ENCODE results near the gene ZNF227.
A peak's percentile ranks its signal among the peaks of the same experiment; 100 is the strongest.
"Not testable (repeated sequence)": the region's sequence is repeated elsewhere in the genome, so short reads cannot be mapped to it uniquely, and the experiment has no call there.

The ZNF227 gene

DNA sequence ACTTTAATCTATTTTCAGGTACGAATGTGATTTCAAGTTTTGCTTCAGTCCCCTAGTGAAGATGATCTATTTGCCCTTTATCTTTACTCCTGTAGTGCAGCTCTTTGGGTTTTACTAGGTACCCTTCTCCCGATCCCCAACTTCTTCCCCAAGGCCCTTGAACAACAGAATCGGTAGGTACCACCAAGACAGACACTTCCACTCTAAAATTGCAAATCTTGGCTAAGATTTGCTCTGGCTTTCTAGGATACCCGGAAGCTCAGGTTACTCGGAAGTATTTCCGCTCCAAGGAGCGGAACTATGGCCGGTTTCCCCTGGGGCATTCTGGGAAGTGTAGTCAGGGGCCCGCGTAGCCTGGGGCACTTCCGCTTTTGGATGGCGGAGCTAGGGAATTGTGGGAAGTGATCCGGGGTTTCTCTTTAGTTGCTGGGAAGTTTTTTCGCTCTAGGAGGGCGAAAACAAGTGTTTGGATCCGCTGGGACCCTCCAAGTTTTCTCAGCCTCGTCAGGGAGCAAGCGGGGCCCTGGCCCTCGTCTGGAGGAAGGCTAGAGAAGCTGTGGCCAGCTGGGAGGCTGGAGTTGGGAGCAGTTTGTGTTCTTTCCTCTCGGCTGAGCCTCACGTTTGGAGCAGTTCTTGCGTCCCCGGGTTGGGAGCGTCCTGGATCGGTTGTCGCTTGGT lies 5.1 kb upstream of the ZNF227 start:
- H3K36me3 Mint-ChIP-seq (ENCODE audit: low read depth) = peaks cover 17% of the 10 kb centered on the region
- peaks cover 7% of the 10 kb centered on the region for H3K27me3 Mint-ChIP-seq
- peaks cover 35% of the 10 kb centered on the region for H3K9me3 Mint-ChIP-seq
- peak overlapping the region; percentile 65 for H3K27ac Mint-ChIP-seq
- peak; percentile 79 for DNase-seq
- H3K4me3 Mint-ChIP-seq = peak overlapping the region; percentile 87
- peaks cover 7% of the 10 kb centered on the region for H3K4me1 Mint-ChIP-seq
- ATAC-seq = peak; percentile 99

- DNase-seq = peak; percentile 5
Observed at GRCh38 chr19:44212866-44213346, 574 bp downstream of the ZNF227 start.

DNA sequence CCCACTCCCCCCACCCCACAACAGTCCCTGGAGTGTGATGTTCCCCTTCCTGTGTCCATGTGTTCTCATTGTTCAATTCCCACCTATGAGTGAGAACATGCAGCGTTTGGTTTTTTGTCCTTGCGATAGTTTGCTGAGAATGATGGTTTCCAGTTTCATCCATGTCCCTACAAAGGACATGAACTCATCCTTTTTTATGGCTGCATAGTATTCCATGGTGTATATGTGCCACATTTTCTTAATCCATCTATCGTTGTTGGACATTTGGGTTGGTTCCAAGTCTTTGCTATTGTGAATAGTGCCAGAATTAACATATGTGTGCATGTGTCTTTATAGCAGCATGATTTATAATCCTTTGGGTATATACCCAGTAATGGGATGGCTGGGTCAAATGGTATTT lies 7.6 kb downstream of the ZNF227 start:
- peaks cover 21% of the 10 kb centered on the region for H3K9me3 Mint-ChIP-seq
- H3K27me3 Mint-ChIP-seq, H3K4me3 Mint-ChIP-seq, DNase-seq, H3K27ac Mint-ChIP-seq, ATAC-seq: not testable (repeated sequence)
- peaks cover 11% of the 10 kb centered on the region for H3K4me1 Mint-ChIP-seq
- H3K36me3 Mint-ChIP-seq (ENCODE audit: low read depth) = peaks cover 75% of the 10 kb centered on the region

More at GRCh38 chr19:44212866-44213346, 574 bp downstream of the ZNF227 start:
- no peak for ATAC-seq
- Mint-ChIP-seq H3K36me3 (ENCODE audit: low read depth) (peaks cover 48% of the 10 kb centered on the region), H3K4me1 (peaks cover 20% of the 10 kb centered on the region), H3K9me3 (peaks cover 31% of the 10 kb centered on the region), H3K4me3 (peak overlapping the region; percentile 89), H3K27ac (peak overlapping the region; percentile 85), H3K27me3 (no peaks in the 10 kb centered on the region)

GRCh38 chr19:44220761-44221160 lies 8.4 kb downstream of the ZNF227 start:
- Mint-ChIP-seq H3K36me3 (ENCODE audit: low read depth) (peaks cover 76% of the 10 kb centered on the region), H3K9me3 (peaks cover 14% of the 10 kb centered on the region)
- not testable (repeated sequence) for DNase-seq, H3K4me1 Mint-ChIP-seq, H3K27ac Mint-ChIP-seq, H3K27me3 Mint-ChIP-seq, ATAC-seq, H3K4me3 Mint-ChIP-seq

GRCh38 chr19:44221291-44221690 lies 9.0 kb downstream of the ZNF227 start:
- not testable (repeated sequence) for H3K27ac Mint-ChIP-seq, DNase-seq, H3K4me1 Mint-ChIP-seq, H3K27me3 Mint-ChIP-seq, H3K4me3 Mint-ChIP-seq, ATAC-seq
- peaks cover 14% of the 10 kb centered on the region for H3K9me3 Mint-ChIP-seq
- peaks cover 76% of the 10 kb centered on the region for H3K36me3 Mint-ChIP-seq (ENCODE audit: low read depth)

GRCh38 chr19:44228318-44228717 lies 16.0 kb downstream of the ZNF227 start:
- ATAC-seq = no peak
- Mint-ChIP-seq H3K36me3 (ENCODE audit: low read depth) (peaks cover 89% of the 10 kb centered on the region), H3K27ac (no peak overlapping the region), H3K4me3 (no peak overlapping the region), H3K9me3 (peaks cover 37% of the 10 kb centered on the region), H3K27me3 (no peaks in the 10 kb centered on the region), H3K4me1 (no peaks in the 10 kb centered on the region)
- DNase-seq = no peak

GRCh38 chr19:44232867-44233266 lies 20.5 kb downstream of the ZNF227 start:
- ATAC-seq = no peak

GRCh38 chr19:44236384-44236783 lies 24.1 kb downstream of the ZNF227 start:
- peaks cover 84% of the 10 kb centered on the region for H3K36me3 Mint-ChIP-seq (ENCODE audit: low read depth)
- no peak overlapping the region for H3K27ac Mint-ChIP-seq
- no peaks in the 10 kb centered on the region for H3K27me3 Mint-ChIP-seq
- peaks cover 74% of the 10 kb centered on the region for H3K9me3 Mint-ChIP-seq
- ATAC-seq (no peak), DNase-seq (no peak)
- H3K4me1 Mint-ChIP-seq = no peaks in the 10 kb centered on the region
- H3K4me3 Mint-ChIP-seq = no peak overlapping the region

More at GRCh38 chr19:44232867-44233266, 20.5 kb downstream of the ZNF227 start:
- no peaks in the 10 kb centered on the region for H3K4me1 Mint-ChIP-seq
- no peak overlapping the region for H3K27ac Mint-ChIP-seq
- H3K36me3 Mint-ChIP-seq (ENCODE audit: low read depth) = peaks cover 95% of the 10 kb centered on the region
- H3K4me3 Mint-ChIP-seq = no peak overlapping the region
- no peaks in the 10 kb centered on the region for H3K27me3 Mint-ChIP-seq
- no peak for DNase-seq
- H3K9me3 Mint-ChIP-seq = peaks cover 62% of the 10 kb centered on the region

- Mint-ChIP-seq H3K36me3 (ENCODE audit: low read depth) (peaks cover 81% of the 10 kb centered on the region), H3K9me3 (peaks cover 86% of the 10 kb centered on the region)
- not testable (repeated sequence) for H3K4me1 Mint-ChIP-seq, ATAC-seq, H3K4me3 Mint-ChIP-seq, H3K27ac Mint-ChIP-seq, DNase-seq, H3K27me3 Mint-ChIP-seq
Observed at GRCh38 chr19:44252332-44252731, 40.0 kb downstream of the ZNF227 start.

- H3K27ac Mint-ChIP-seq, H3K4me3 Mint-ChIP-seq, H3K4me1 Mint-ChIP-seq, H3K27me3 Mint-ChIP-seq, DNase-seq, ATAC-seq: not testable (repeated sequence)
- Mint-ChIP-seq H3K36me3 (ENCODE audit: low read depth) (peaks cover 82% of the 10 kb centered on the region), H3K9me3 (peaks cover 90% of the 10 kb centered on the region)
Observed at GRCh38 chr19:44253392-44253791, 41.1 kb downstream of the ZNF227 start.

- Mint-ChIP-seq H3K36me3 (ENCODE audit: low read depth) (peaks cover 72% of the 10 kb centered on the region), H3K9me3 (peaks cover 84% of the 10 kb centered on the region), H3K27ac (no peak overlapping the region)
Observed at GRCh38 chr19:44254496-44254895, 42.2 kb downstream of the ZNF227 start.

DNA sequence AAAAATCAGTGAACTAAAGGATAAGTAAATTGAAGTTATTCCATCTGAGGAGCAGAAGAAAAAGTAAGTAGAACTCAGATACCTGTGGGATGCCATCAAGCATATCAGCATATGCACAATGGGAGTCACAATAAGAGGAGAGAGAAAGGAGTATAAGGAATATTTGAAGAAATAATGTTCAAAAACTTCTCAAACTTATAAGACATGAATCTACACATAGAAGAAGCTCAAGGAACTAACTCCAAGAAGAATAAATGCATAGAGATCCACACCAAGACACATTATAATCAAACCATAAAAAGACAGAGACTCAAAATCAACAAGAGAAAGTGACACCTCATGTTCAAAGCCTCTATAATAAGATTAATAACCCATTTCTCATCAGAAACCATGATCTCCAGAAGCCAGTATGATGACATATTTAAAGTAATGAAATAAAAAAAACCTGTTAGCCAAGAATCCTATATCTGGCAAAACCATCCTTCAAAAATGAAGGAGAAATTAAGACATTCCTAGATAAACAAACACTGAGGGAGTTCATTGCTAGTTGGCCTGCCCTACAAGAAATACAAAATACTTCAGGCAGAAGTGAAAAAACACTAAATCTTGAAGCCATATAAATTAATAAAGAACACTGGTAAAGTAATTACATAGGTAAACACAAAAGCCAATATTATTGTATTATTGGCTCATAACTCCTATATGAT lies 43.5 kb downstream of the ZNF227 start:
- Mint-ChIP-seq H3K9me3 (peaks cover 81% of the 10 kb centered on the region), H3K27me3 (no peaks in the 10 kb centered on the region), H3K4me3 (no peak overlapping the region), H3K27ac (no peak overlapping the region), H3K4me1 (peaks cover 10% of the 10 kb centered on the region), H3K36me3 (ENCODE audit: low read depth) (peaks cover 66% of the 10 kb centered on the region)
- DNase-seq (no peak), ATAC-seq (no peak)

More at GRCh38 chr19:44254496-44254895, 42.2 kb downstream of the ZNF227 start:
- H3K4me3 Mint-ChIP-seq = no peak overlapping the region
- no peak for DNase-seq
- ATAC-seq = no peak
- H3K27me3 Mint-ChIP-seq = no peaks in the 10 kb centered on the region
- no peaks in the 10 kb centered on the region for H3K4me1 Mint-ChIP-seq

DNA sequence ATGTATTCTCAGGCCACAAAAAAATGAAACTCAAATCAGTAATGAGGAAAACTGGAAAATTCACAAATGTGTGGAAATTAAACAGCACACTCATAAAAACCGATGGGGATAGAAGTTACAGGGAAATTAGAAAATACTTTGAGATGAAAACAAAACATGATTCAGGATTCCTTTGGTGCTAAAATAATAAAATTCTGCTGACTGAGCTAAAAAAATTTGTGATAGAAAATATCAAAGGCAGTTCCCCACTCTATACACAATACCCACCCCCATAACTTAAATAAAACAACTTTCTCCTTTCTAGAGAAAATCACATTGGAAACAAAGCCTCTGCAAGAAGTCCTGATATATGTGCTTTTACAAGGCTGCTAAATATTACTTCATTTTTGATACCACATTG lies 45.8 kb downstream of the ZNF227 start:
- H3K27me3 Mint-ChIP-seq = no peaks in the 10 kb centered on the region
- ATAC-seq = no peak
- H3K36me3 Mint-ChIP-seq (ENCODE audit: low read depth) = peaks cover 52% of the 10 kb centered on the region
- H3K27ac Mint-ChIP-seq = no peak overlapping the region
- H3K4me1 Mint-ChIP-seq = peaks cover 10% of the 10 kb centered on the region
- no peak overlapping the region for H3K4me3 Mint-ChIP-seq
- peaks cover 73% of the 10 kb centered on the region for H3K9me3 Mint-ChIP-seq
- DNase-seq = no peak

DNA sequence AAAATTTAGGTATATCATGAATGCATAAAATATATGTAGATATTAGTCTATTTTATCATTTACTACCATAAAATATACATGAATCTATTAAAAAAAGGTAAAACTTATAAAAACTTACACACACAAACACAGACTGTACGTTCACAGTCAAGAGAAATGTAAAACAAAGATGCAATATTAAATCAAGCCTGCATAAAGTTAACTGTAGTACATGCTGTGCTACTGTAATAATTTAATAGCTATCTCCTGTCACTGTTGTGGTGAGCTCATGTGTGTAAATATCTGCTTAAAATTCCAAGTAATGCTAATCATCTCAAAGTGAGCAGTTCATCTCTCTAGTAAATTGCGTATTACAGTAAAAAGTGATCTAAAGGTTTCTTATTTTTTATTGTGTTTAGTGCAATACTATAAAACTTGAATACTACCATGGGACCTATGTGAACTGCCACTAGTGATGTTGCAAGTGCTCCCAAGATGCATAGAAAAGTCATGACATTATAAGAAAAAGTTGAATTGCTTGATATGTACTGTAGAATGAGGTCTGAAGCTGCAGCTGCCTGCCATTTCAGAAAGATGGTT lies 46.6 kb downstream of the ZNF227 start:
- H3K27me3 Mint-ChIP-seq = no peaks in the 10 kb centered on the region
- ATAC-seq = no peak
- peaks cover 44% of the 10 kb centered on the region for H3K36me3 Mint-ChIP-seq (ENCODE audit: low read depth)
- peaks cover 74% of the 10 kb centered on the region for H3K9me3 Mint-ChIP-seq
- DNase-seq = no peak
- no peak overlapping the region for H3K4me3 Mint-ChIP-seq
- H3K4me1 Mint-ChIP-seq = peaks cover 10% of the 10 kb centered on the region
- no peak overlapping the region for H3K27ac Mint-ChIP-seq

DNA sequence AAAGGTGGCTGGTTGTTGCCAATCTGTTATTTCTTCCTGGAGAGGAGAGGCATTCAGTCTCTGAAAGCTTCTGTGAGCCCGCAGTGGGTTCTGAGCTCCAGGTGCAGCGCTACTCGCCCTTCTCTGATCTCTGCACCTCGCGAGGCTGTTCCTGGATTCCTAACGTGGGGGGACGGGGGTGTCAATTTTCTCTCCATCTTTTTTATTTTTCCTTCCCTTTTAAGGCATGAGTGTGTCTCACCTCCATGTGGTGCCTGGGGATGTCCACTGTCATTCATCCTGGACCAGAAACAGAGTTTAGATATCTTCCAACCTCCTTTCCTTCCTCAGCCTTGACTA lies 48.0 kb downstream of the ZNF227 start:
- no peak for DNase-seq
- H3K27ac Mint-ChIP-seq = no peak overlapping the region

More for the DNA sequence above, 48.0 kb downstream of the ZNF227 start:
- Mint-ChIP-seq H3K9me3 (peaks cover 72% of the 10 kb centered on the region), H3K27me3 (no peaks in the 10 kb centered on the region), H3K36me3 (ENCODE audit: low read depth) (peaks cover 32% of the 10 kb centered on the region), H3K4me1 (peaks cover 10% of the 10 kb centered on the region), H3K4me3 (peak overlapping the region; percentile 57)
- ATAC-seq = no peak
